ENCODE results near the gene GGACT.

GGACT gene

DNA sequence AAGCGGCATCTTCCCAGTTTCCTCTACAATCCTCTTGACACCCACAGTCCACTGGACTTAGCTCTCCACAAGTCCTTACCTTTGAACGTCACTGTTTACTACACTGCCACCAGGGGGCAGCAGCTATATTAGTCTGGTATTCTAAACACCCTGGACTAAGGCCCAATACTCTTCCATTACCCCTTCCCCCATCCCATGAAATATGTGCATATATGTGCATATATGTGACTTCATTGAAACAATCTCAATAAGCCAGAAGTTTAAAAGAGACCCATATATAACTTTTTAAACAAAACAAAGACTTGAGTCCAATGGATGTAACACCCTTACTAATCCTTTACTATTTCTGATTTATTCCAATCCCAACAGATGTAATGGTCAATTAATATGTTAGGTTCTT is 15.5 kb downstream of the GGACT start:
- H3K4me3 ChIP-seq (ENCODE audit: low read depth, low read length): no peak overlapping the region
- peak; percentile 62 for DNase-seq (ENCODE audit: low read depth)
- TF ChIP-seq, protein P1, sequence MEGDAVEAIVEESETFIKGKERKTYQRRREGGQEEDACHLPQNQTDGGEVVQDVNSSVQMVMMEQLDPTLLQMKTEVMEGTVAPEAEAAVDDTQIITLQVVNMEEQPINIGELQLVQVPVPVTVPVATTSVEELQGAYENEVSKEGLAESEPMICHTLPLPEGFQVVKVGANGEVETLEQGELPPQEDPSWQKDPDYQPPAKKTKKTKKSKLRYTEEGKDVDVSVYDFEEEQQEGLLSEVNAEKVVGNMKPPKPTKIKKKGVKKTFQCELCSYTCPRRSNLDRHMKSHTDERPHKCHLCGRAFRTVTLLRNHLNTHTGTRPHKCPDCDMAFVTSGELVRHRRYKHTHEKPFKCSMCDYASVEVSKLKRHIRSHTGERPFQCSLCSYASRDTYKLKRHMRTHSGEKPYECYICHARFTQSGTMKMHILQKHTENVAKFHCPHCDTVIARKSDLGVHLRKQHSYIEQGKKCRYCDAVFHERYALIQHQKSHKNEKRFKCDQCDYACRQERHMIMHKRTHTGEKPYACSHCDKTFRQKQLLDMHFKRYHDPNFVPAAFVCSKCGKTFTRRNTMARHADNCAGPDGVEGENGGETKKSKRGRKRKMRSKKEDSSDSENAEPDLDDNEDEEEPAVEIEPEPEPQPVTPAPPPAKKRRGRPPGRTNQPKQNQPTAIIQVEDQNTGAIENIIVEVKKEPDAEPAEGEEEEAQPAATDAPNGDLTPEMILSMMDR (IDR thresholded peaks at IDR 0.05; ENCODE audit: control insufficient read depth, extremely low read depth, insufficient read depth): peak; percentile 70

DNA sequence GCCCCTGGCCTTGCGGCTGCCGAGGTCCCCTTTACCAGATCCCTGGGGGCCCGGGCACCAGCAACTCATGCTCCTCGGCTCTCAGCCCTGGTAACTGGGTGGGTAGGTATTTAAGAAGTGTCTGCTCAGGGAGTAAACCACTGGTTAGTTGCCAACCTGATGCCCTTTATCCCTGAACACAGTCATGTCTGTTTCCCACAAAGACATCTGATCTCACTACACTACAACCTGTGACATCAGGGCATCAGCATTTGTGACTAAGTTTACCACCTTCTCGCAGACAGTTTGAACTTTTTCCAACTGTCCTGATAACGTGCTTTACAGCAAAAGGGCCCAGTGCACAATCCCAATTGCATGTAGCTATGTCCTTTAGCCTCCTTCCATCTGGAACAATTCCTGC is 22.0 kb downstream of the GGACT start:
- H3K4me3 ChIP-seq (ENCODE audit: low read depth, low read length): no peak overlapping the region
- TF ChIP-seq, protein P1 (IDR thresholded peaks at IDR 0.05; ENCODE audit: control insufficient read depth, extremely low read depth, insufficient read depth): no peak
- no peak for DNase-seq (ENCODE audit: low read depth)

DNA sequence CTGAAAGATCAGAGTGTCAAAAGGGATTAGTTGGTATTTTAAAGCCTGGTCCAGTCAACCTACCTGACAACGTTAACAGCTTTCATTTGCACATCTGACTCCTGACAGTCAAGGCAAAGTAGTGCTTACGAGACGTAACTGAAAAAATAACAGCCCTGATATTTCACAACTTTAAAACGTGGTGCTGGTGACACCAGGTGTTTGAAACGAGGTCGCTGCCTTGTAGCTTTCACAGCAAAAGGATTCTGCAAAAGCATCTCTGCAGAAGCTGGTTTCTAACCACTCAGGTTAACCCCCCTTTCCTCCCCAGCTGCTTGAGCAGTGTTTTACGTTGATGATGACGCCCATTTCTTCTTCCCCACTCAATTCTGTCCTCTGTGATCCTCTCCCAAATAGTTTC is 23.3 kb downstream of the GGACT start:
- TF ChIP-seq, protein P1 (IDR thresholded peaks at IDR 0.05; ENCODE audit: control insufficient read depth, extremely low read depth, insufficient read depth): no peak
- no peak overlapping the region for H3K4me3 ChIP-seq (ENCODE audit: low read depth, low read length)
- DNase-seq (ENCODE audit: low read depth): no peak

DNA sequence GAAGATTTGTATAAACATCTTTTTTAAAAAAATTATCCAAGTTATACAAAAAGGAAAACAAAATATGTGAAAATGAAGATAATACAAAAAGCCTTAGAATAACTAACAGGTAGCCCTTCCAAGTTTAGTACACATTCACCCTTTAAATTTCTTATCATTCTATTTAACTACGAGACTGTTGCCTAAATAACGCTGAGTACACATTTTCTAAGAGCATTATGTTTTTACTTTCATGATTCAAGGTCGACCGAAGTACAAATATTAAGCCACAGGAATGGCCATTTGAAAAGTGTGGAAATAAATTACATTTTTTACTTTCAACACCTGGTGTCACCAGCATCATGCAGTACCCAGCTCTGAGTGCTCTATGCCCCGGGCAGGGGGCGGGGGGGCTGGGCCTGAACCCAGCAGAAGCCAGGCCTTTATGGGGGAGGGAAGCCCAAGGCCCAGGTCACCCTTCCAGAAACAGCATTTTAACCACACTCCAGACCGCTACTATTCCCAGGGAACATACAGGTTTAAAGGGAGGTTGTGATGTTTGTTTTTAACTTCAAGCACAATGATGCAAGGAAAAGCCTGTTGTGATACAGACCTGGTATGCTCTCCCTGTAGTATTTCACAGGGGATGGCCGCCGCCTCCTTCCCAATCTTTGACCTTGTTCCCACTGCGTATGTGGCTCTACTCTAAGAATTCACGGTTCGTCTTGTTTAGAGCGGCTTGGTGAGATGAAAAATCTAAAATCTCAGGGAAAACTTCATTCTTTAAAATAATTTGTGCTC is 24.0 kb downstream of the GGACT start:
- TF ChIP-seq, protein P1 (IDR thresholded peaks at IDR 0.05; ENCODE audit: control insufficient read depth, extremely low read depth, insufficient read depth): no peak
- H3K4me3 ChIP-seq (ENCODE audit: low read depth, low read length): no peak overlapping the region
- DNase-seq (ENCODE audit: low read depth): no peak

DNA sequence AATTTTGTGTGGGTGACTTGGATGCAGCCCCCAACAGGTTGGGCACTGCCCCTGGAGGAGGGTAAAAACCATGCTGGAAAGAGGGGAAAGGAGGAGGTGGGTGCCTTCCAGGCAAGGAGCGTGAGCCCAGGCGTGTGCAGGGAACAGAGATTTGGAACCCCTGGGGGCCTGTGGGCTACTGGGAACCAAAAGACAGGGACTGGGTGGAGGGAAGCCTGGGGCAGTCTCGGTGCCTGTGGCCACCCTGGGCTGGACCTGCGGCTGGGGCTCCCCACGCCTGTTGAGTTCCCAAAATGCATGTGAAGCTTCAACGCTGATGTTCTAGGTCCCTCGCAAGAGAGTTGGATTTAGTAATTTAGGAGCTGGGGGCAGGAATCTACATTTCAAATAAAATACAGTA is 24.8 kb downstream of the GGACT start:
- TF ChIP-seq, protein P1 (IDR thresholded peaks at IDR 0.05; ENCODE audit: control insufficient read depth, extremely low read depth, insufficient read depth): no peak
- DNase-seq (ENCODE audit: low read depth): no peak
- no peak overlapping the region for H3K4me3 ChIP-seq (ENCODE audit: low read depth, low read length)

DNA sequence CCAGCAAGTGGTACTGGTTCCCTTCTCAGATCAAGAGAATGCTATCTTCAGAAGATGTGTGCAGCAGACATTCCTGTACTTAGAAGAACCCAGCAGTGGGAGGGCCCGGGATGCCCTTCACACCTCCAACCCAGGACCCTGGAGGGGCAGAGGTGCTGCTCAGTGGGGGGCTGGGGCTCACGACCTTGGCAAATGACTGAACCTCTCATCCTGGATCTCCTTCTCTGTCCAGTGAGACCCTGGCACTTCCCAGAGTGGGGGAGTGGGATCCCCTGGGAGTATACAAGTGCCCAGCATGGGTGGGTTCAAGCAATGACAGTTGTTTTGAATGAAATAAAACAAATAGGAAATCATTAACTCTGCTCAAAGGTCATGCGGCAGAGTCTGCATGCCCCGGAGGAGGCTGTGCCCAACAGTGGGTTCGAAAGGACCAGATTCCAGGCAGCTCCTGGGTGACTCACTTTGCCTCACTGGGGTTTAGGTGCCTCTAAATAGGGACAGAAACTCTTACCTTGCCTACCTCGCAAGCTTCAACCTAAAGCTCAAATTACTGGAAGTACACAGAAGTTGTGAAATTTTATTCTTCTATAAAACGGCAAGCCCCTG is 26.9 kb downstream of the GGACT start:
- no peak for DNase-seq (ENCODE audit: low read depth)
- H3K4me3 ChIP-seq (ENCODE audit: low read depth, low read length): no peak overlapping the region
- TF ChIP-seq, protein P1 (IDR thresholded peaks at IDR 0.05; ENCODE audit: control insufficient read depth, extremely low read depth, insufficient read depth): no peak

DNA sequence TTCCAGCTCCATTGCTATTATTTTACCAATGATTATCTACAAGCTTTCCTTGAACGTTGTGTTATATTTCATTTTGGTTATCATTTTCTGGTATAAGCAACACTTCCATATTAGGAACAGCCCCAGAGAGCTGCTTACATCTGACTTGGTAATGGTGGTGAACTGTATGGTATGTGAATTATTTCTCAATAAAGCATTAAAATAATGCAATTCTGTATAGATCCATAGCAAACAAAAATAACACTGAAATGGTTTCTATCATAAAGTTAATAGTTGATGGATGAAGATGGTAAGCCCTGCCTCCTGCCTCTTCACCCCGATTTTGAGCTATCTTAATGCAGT is 27.5 kb downstream of the GGACT start:
- no peak for DNase-seq (ENCODE audit: low read depth)
- TF ChIP-seq, protein P1 (IDR thresholded peaks at IDR 0.05; ENCODE audit: control insufficient read depth, extremely low read depth, insufficient read depth): no peak
- H3K4me3 ChIP-seq (ENCODE audit: low read depth, low read length): no peak overlapping the region

Measured in LNCaP clone FGC (cell line).